HG02610 (cell line): ENCODE measurements around the gene TCEAL4.
"Not testable (repeated sequence)": the region's sequence is repeated elsewhere in the genome, so short reads cannot be mapped to it uniquely, and the experiment has no call there.

ENCODE experiments used
- ATAC-seq: cut with Tn5 transposase; IDR thresholded peaks from one replicate; pipeline ENCODE4 v1.9.1; 2021; ENCODE audit warnings: mild to moderate bottlenecking, moderate library complexity; ENCODE audit not compliant: unreplicated experiment

Gene TCEAL4

GRCh38 chrX:103586659-103587058, 1.3 kb downstream of the TCEAL4 start:
- no peak for ATAC-seq

DNA sequence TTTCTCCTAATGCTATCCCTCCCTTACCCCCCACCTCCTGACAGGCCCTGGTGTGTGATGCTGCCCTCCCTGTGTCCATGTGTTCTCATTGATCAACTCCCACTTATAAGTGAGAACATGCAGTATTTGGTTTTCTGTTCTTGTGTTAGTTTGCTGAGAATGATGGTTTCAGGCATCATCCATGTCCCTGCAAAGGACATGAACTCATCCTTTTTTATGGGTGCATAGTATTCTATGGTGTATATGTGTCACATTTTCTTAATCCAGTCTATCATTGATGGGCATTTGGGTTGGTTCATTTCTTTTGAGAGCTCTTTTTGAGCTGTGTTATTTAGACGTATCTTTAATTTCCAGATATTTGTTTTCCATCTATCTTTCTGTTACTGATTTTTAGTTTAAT, 7.0 kb downstream of the TCEAL4 start:
- not testable (repeated sequence) for ATAC-seq

DNA sequence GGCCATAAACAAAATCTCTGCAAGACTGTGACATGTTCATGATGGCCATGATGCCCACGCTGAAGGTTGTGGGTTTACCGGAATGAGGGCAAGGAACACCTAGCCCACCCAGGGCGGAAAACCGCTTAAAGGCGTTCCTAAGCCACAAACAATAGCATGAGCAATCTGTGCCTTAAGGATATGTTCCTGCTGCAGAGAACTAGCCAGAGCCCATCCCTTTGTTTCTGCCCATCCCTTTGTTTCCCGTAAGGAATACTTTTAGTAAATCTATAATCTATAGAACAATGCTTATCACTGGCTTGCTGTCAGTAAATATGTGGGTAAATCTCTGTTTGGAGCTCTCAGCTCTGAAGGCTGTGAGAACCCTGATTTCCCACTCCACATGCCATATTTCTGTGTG, 9.9 kb downstream of the TCEAL4 start:
- ATAC-seq: not testable (repeated sequence)

DNA sequence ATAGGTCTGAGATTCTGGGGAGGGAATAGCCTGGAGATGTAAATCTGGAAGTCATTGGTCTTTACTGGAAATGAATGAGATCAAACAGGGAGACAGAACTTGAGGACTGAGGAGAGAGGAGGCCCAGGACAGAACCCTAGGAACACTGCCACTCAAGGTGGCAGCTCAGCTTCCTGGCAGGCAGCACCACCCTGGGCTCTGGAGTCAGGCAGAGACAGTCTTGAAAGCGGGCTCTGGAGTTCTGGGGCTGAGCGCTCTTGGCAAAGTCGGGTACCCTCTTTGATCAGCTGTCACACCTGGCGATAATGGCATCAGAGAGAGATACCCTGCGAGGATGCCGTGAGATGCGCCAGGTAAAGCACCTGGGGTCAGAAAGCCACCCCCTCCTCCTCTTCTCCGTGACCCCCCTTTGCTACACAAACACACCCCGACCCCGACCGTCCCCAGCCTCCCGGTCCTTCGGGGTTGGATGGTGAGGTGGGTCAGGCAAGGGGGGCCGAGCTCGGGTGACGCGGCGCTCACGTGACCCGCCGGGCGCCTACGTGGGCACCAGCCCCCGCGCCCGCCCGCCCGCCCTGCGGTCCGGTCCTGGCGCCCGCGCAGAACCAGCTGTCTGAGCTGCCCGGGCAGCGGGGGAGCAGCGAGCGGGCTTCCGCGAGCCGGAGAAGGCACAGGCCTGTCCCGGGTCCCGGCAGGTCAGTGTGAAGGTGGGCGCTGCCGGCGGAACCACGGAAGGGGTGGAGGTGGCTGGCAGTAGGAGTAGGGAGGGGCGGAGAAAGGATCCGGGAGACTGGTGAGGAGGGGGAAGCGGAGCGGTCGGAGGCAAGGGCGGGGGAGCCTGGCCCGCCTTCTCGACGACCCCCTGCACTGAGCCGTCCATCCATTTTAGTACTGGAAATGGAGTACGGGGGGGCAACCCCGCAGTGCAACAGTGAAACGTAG, 22.3 kb downstream of the TCEAL4 start, which contains the start of gene TCEAL3:
TSS of gene TCEAL3 (plus strand) at position 600 of the 942 bp plus-strand sequence. CDS start 1,102 bp downstream, outside the sequence.
- peak; percentile 84 for ATAC-seq

GRCh38 chrX:103608306-103608963, 23.1 kb downstream of the TCEAL4 start:
- peak; percentile 22 for ATAC-seq

- ATAC-seq: no peak
These were observed 25.0 kb downstream of the TCEAL4 start for GRCh38 chrX:103610282-103610681.

GRCh38 chrX:103613362-103613890, 28.1 kb downstream of the TCEAL4 start:
- no peak for ATAC-seq

DNA sequence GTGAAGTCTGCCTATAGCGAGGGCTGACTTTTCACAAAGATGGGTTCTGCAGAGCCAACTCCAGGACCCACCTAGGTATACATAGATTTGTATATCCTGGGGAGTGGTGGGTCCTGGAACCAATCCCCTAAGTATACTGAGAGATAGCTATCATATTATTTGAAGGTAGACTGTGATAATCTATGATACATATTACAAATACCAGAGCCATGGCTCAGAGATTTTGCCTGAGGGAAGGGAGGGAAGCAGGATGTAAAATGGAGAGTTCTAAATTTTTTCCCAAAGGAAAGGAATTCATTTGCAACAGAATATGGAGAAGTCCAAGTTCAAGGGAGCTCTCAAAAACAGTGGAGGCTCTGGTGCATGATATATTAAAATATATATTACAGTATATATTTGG, 29.7 kb downstream of the TCEAL4 start:
- no peak for ATAC-seq

- no peak for ATAC-seq
These were observed 30.6 kb downstream of the TCEAL4 start for GRCh38 chrX:103615781-103616371.

DNA sequence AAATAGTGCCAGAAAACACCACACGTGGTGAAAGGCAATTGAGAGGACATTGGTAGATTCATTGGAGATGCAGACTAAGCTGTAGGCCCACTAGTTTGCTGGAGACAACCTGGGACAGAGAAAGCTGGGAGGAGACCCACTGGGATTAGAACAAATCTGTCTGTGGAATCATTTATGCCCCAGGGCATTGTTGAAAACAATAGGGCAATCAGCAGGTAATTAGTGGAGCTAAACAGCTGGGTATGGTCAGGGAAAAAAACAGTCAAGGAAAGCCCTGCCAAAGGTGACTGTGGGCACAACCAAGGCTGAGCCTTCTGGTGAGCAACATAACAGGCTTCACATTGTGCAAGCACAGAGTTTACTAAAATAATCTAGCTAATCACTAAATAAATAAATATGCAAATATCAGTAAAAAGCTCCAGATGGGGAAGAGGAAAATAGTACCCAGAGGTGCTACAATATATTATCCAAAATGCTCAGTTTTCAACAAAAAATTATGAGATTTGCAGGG, 31.4 kb downstream of the TCEAL4 start:
- no peak for ATAC-seq

GRCh38 chrX:103624111-103624510, 38.8 kb downstream of the TCEAL4 start:
- ATAC-seq: no peak

DNA sequence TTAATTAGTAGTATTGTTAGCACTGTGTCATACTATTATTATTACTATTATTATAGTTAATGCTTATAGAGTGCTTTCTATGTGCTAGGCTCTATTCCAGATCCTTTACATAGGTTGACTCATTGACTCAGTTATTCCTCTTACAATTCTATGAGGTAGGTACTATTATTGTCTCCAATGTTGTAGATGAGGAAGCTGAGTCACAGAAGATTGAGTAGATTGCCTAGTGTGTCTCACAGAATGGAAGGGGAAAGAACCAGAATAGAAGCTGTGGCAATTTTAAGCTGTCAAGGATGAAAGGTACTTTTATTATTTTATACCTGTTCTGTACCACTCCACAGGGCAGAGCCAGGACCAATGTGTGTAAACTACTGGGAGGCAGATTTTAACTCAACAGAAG, 41.5 kb downstream of the TCEAL4 start:
- ATAC-seq: no peak

GRCh38 chrX:103628386-103629317, 43.3 kb downstream of the TCEAL4 start, which contains the start of gene TCEAL1:
Gene TCEAL1, plus strand, starts transcription at chrX:103628975. Its CDS starts 942 bp downstream, at chrX:103629917.
- peak; percentile 68 for ATAC-seq

DNA sequence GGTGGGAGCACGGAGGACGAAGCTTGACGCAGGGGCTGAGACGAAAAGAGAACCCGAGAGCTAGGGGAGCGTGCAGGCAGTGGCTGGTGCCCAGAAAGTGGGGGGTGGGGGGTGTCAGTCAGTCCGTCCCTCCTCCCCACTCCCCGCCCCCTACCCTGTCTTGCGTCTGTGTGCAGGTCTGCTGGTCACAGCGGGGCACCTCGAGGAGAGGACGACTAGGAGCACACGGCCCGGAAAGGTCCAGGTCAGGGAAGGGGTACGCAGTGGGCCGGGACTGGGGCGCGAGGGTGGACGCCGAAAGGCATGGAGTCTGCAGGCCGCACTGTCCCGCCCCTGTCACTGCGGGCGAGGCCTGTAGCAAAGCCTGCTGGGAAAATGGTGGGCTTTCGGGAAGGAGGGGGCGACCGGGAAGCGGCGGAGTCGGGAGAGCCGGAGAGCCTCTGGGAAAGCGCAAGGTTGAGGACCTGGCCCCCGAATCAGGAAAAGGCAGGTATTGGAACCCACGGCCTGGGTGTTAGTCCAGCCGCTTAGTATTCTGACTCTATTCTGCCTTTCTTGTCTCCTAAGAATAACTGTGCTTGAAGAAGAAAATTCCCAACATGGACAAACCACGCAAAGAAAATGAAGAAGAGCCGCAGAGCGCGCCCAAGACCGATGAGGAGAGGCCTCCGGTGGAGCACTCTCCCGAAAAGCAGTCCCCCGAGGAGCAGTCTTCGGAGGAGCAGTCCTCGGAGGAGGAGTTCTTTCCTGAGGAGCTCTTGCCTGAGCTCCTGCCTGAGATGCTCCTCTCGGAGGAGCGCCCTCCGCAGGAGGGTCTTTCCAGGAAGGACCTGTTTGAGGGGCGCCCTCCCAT, 44.2 kb downstream of the TCEAL4 start:
- ATAC-seq: peak; percentile 31

DNA sequence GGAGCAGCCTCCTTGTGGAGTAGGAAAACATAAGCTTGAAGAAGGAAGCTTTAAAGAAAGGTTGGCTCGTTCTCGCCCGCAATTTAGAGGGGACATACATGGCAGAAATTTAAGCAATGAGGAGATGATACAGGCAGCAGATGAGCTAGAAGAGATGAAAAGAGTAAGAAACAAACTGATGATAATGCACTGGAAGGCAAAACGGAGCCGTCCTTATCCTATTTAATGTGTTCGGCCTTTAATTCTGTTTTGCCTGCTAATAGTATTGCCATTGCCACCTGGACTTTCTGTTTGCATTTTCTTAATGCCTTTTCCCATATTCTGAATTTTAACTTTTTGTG, 44.8 kb downstream of the TCEAL4 start:
- ATAC-seq: no peak

DNA sequence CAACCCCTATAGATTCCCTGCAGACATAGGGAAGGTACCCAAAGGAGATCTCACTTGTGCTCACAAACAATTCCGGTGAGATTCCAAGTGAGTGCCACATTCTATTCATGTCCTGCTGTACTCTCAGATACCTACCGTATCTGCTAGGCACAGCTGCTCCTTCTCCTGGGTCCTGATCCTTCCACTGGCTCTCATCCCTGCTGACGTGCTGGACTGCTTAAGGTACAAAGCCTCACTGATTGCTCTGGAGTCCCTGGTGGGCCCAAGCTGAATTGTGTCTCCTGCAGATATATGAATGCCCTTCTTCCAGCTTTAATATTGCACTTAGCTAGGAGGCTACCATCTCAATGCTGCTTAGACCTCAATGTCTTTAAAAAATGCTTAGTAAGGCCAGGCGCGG, 45.8 kb downstream of the TCEAL4 start:
- ATAC-seq: no peak

DNA sequence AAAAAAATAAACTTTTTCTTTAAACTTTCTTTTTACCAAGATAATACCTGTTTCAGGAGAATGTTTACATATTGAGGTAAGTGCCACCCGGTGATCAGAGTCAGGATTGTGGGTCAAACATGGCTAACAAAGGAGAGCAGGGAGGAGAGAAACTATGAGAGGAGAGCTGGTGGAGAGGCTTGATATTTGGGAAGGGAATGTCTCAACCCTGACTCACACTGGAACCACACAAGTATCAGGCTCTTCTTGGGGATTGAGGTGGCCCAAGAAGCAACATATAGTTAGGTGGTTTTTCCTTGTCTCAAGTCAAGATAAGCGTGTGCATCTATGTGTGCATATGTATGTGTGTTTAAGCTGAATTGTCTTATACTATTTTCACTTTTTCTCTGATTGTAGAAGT, 50.1 kb downstream of the TCEAL4 start:
- ATAC-seq: no peak
